T-helper 2 cell (primary cell): ENCODE results near the gene ZNF408.

ENCODE experiments used
- DNase-seq, 5 experiments: peaks; one replicate each; pipeline versions ENCODE4 v3.0.0 to v3.0.0-alpha.2; 2012 to 2022

The ZNF408 gene

GRCh38 chr11:46729110-46730027, 28.5 kb downstream of the ZNF408 start:
- no peak for DNase-seq

- no peak for DNase-seq
These were observed 30.7 kb downstream of the ZNF408 start for GRCh38 chr11:46731545-46731944.

- no peak for DNase-seq
These were observed 32.4 kb downstream of the ZNF408 start for GRCh38 chr11:46733234-46733633.

- DNase-seq = no peak
These were observed 35.3 kb downstream of the ZNF408 start for GRCh38 chr11:46736146-46736545.

- DNase-seq = no peak
These were observed 35.8 kb downstream of the ZNF408 start for GRCh38 chr11:46736615-46737014.

GRCh38 chr11:46737699-46738098, 36.9 kb downstream of the ZNF408 start:
- no peak for DNase-seq

- no peak for DNase-seq
These were observed 38.1 kb downstream of the ZNF408 start for GRCh38 chr11:46738887-46739286.

GRCh38 chr11:46741600-46742484, 41.0 kb downstream of the ZNF408 start:
- DNase-seq = no peak

- no peak for DNase-seq
These were observed 42.2 kb downstream of the ZNF408 start for GRCh38 chr11:46743043-46743442.

GRCh38 chr11:46743693-46744339, 43.0 kb downstream of the ZNF408 start:
- no peak for DNase-seq

- no peak for DNase-seq
These were observed 44.5 kb downstream of the ZNF408 start for GRCh38 chr11:46745328-46745727.

GRCh38 chr11:46745995-46746394, 45.2 kb downstream of the ZNF408 start:
- no peak for DNase-seq

- no peak for DNase-seq
These were observed 46.3 kb downstream of the ZNF408 start for GRCh38 chr11:46747150-46747549.
